ENCODE measurements around the gene GULP1.

Gene GULP1

DNA sequence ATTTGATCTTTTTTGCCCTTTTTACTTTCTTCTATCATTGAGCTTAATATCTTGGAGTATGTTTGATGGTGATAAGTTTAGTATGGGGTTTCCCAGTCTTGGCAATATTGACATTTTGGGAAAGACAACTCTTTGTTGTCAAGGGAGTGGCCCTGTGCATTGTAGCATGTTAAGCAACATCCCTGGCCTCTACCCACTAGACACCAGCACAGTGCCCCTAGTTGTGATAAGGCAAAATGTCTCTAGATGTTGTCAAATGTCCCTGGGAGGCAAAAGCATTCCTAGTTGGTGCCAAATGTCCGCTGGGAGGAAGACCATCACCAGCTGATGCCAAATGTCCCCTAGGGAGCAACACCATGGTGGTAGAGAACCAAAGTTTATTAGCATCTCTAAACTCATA is 28.2 kb downstream of the GULP1 start:
- TF ChIP-seq GABPA (IDR thresholded peaks at IDR 0.05; ENCODE audit: low read depth): no peak
- no peak for TF ChIP-seq SPI1 (IDR thresholded peaks at IDR 0.05; ENCODE audit: borderline replicate concordance, low read depth)
- TF ChIP-seq, protein P1, sequence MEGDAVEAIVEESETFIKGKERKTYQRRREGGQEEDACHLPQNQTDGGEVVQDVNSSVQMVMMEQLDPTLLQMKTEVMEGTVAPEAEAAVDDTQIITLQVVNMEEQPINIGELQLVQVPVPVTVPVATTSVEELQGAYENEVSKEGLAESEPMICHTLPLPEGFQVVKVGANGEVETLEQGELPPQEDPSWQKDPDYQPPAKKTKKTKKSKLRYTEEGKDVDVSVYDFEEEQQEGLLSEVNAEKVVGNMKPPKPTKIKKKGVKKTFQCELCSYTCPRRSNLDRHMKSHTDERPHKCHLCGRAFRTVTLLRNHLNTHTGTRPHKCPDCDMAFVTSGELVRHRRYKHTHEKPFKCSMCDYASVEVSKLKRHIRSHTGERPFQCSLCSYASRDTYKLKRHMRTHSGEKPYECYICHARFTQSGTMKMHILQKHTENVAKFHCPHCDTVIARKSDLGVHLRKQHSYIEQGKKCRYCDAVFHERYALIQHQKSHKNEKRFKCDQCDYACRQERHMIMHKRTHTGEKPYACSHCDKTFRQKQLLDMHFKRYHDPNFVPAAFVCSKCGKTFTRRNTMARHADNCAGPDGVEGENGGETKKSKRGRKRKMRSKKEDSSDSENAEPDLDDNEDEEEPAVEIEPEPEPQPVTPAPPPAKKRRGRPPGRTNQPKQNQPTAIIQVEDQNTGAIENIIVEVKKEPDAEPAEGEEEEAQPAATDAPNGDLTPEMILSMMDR (IDR thresholded peaks at IDR 0.05; ENCODE audit: insufficient read depth, low read length): no peak
- Histone ChIP-seq H3K27ac (replicated peaks) (no peak overlapping the region), H3K4me3 (replicated peaks; ENCODE audit: insufficient read depth, low read length) (no peak overlapping the region), H3K27me3 (ENCODE audit: insufficient read depth, poor library complexity, severe bottlenecking) (no peaks in the 10 kb centered on the region)
- no peak for DNase-seq (ENCODE audit: low read depth in 1 of 2, low spot score in 1 of 2)

DNA sequence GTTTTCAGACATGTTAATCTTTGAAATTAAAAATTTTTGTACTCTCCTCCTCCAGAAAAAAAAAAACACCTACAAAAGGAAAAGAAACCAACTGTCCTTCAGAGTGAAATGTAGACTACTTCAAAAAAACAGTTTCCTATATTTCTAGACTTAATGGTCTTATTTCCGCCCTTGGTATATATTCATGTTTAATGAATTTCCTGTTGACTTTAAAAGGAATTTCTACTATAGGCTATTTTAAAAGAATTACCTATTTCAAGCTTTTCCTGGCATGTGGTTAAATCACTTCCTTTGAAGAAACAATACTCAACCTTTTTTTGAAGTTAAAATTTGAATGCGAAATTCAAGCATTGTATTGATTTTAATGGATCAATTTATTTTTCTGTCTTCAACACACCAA is 29.2 kb downstream of the GULP1 start:
- no peaks in the 10 kb centered on the region for H3K27me3 ChIP-seq (ENCODE audit: insufficient read depth, poor library complexity, severe bottlenecking)
- H3K4me3 ChIP-seq (replicated peaks; ENCODE audit: insufficient read depth, low read length): no peak overlapping the region
- TF ChIP-seq, protein P2, sequence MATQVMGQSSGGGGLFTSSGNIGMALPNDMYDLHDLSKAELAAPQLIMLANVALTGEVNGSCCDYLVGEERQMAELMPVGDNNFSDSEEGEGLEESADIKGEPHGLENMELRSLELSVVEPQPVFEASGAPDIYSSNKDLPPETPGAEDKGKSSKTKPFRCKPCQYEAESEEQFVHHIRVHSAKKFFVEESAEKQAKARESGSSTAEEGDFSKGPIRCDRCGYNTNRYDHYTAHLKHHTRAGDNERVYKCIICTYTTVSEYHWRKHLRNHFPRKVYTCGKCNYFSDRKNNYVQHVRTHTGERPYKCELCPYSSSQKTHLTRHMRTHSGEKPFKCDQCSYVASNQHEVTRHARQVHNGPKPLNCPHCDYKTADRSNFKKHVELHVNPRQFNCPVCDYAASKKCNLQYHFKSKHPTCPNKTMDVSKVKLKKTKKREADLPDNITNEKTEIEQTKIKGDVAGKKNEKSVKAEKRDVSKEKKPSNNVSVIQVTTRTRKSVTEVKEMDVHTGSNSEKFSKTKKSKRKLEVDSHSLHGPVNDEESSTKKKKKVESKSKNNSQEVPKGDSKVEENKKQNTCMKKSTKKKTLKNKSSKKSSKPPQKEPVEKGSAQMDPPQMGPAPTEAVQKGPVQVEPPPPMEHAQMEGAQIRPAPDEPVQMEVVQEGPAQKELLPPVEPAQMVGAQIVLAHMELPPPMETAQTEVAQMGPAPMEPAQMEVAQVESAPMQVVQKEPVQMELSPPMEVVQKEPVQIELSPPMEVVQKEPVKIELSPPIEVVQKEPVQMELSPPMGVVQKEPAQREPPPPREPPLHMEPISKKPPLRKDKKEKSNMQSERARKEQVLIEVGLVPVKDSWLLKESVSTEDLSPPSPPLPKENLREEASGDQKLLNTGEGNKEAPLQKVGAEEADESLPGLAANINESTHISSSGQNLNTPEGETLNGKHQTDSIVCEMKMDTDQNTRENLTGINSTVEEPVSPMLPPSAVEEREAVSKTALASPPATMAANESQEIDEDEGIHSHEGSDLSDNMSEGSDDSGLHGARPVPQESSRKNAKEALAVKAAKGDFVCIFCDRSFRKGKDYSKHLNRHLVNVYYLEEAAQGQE (IDR thresholded peaks at IDR 0.05; ENCODE audit: insufficient replicate concordance, low read depth): no peak
- no peak for TF ChIP-seq SPI1 (IDR thresholded peaks at IDR 0.05; ENCODE audit: borderline replicate concordance, low read depth)
- H3K27ac ChIP-seq (replicated peaks): no peak overlapping the region
- DNase-seq (ENCODE audit: low read depth in 1 of 2, low spot score in 1 of 2): no peak

DNA sequence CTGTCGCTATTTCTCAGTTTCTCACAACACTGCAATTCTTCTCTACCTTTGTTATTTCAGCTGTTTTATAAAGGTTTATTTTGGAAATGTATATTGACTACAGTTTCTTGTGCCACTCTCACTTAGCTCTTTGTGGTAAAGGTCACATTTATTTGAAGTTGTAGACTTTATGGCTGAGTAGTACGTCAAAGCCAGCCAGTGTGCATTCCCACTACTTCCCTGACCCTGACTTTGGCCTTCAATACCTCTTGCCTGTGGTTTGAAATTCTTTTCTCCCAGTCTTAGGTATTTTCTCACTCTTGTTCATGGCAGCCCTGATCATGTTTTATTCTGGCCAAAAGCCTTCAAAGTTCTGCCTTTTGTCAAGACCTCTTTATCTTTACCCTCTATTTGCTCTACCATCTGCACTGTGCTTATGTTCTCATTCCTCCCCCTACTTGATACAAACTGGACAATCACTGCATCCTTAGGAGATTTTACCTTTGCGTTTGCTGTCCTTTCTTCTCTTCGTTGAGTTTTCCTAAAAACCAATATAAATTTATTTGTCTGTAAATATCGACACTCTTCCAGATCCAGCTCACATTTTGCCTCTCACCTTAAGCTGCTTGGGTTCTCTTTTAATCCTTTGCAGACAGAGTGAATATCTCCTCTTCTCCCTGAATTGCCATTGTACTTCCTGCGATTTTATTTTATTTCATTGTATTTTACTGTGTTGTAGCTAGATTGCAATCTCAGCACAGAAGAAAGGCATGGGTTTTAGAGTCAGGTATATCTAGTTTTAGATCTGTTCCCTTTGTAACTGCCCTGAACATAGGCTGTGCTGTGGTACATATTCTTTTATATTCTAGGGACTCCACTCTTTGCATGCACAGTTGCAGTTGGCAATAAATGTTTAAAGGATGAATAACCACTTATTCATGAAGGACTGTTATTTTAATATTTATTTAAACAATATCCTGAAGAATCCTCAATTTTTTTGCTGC is 31.2 kb downstream of the GULP1 start:
- Histone ChIP-seq H3K27ac (replicated peaks) (no peak overlapping the region), H3K4me3 (replicated peaks; ENCODE audit: insufficient read depth, low read length) (no peak overlapping the region), H3K27me3 (ENCODE audit: insufficient read depth, poor library complexity, severe bottlenecking) (no peaks in the 10 kb centered on the region)
- TF ChIP-seq, protein P1 (IDR thresholded peaks at IDR 0.05; ENCODE audit: insufficient read depth, low read length): no peak
- no peak for DNase-seq (ENCODE audit: low read depth in 1 of 2, low spot score in 1 of 2)

DNA sequence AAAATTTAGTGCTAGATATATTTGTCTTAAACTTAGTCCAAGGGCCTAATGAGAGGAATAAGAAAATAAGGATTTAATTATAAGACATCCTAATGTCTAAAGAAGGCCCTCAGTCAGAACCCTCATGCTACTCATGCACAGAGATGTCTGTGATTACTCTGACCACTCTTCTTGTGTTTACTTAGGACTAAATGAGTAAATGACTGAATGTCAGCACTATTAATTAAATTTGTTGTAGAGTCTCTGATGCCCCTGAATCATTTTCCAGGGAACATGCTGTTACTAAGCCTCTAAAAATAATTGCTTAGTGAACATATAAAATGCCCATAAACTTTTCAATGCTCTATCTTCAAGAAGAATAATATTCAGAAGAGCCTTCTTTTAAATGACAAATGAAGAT is 32.4 kb downstream of the GULP1 start:
- Histone ChIP-seq H3K4me3 (replicated peaks; ENCODE audit: insufficient read depth, low read length) (no peak overlapping the region), H3K27ac (replicated peaks) (no peak overlapping the region), H3K27me3 (ENCODE audit: insufficient read depth, poor library complexity, severe bottlenecking) (no peaks in the 10 kb centered on the region)
- no peak for DNase-seq (ENCODE audit: low read depth in 1 of 2, low spot score in 1 of 2)
- TF ChIP-seq GABPA (IDR thresholded peaks at IDR 0.05; ENCODE audit: low read depth) (no peak), POLR2AphosphoS5 (IDR thresholded peaks at IDR 0.05; ENCODE audit: low read depth) (no peak), SPI1 (IDR thresholded peaks at IDR 0.05; ENCODE audit: borderline replicate concordance, low read depth) (no peak)
- TF ChIP-seq, protein P1 (IDR thresholded peaks at IDR 0.05; ENCODE audit: insufficient read depth, low read length): no peak
- TF ChIP-seq, protein P2 (IDR thresholded peaks at IDR 0.05; ENCODE audit: insufficient replicate concordance, low read depth): no peak
